Renal cortical epithelial cell (primary cell): ENCODE results near the gene RCOR1. TPM values are rescaled to one million over a fixed set of nuclear protein-coding genes. Genes with fewer than 3 reads are reported as not detected.

Experiments used
- DNase-seq: peaks from one replicate; pipeline ENCODE4 v3.0.0-alpha.2; 2011; ENCODE audit warnings: low read depth
- total RNA-seq: library from RNA; depleted of rRNA; stranded (reverse); fragments of >200 nt; gene quantifications from 2 replicates; pipeline ENCODE4 v1.2.3, GENCODE V29; 2014

The RCOR1 gene
- total RNA-seq, 1 donor from 2014 or later: 28.0 TPM

- no peak for DNase-seq
Measured at GRCh38 chr14:102678394-102678793, 85.9 kb downstream of the RCOR1 start.

- no peak for DNase-seq
Measured at GRCh38 chr14:102683399-102684297, 91.2 kb downstream of the RCOR1 start.

GRCh38 chr14:102684298-102684663 lies 91.8 kb downstream of the RCOR1 start:
- no peak for DNase-seq

GRCh38 chr14:102686196-102686801 lies 93.8 kb downstream of the RCOR1 start:
- no peak for DNase-seq

- DNase-seq: no peak
Measured at GRCh38 chr14:102688290-102688689, 95.8 kb downstream of the RCOR1 start.

GRCh38 chr14:102690509-102691286 lies 98.2 kb downstream of the RCOR1 start:
- DNase-seq: no peak

GRCh38 chr14:102691763-102692162 lies 99.3 kb downstream of the RCOR1 start:
- DNase-seq: no peak

- DNase-seq: no peak
Measured at GRCh38 chr14:102692334-102692733, 99.9 kb downstream of the RCOR1 start.

- DNase-seq: no peak
Measured at GRCh38 chr14:102693006-102693755, 100.7 kb downstream of the RCOR1 start.

GRCh38 chr14:102694530-102695166 lies 102.2 kb downstream of the RCOR1 start:
- peak; percentile 77 for DNase-seq

GRCh38 chr14:102695167-102695555 lies 102.7 kb downstream of the RCOR1 start:
- DNase-seq: no peak

- no peak for DNase-seq
Measured at GRCh38 chr14:102696332-102696731, 103.9 kb downstream of the RCOR1 start.

- DNase-seq: no peak
Measured at GRCh38 chr14:102696856-102697495, 104.5 kb downstream of the RCOR1 start.

GRCh38 chr14:102697501-102697900 lies 105.1 kb downstream of the RCOR1 start:
- peak; percentile 54 for DNase-seq

GRCh38 chr14:102699416-102700110 lies 107.1 kb downstream of the RCOR1 start:
- no peak for DNase-seq

GRCh38 chr14:102708494-102708893 lies 116.0 kb downstream of the RCOR1 start:
- DNase-seq: no peak

- DNase-seq: no peak
Measured at GRCh38 chr14:102711207-102711606, 118.8 kb downstream of the RCOR1 start.

GRCh38 chr14:102711946-102712345 lies 119.5 kb downstream of the RCOR1 start:
- no peak for DNase-seq

GRCh38 chr14:102717276-102717675 lies 124.8 kb downstream of the RCOR1 start:
- DNase-seq: no peak

- DNase-seq: no peak
Measured at GRCh38 chr14:102722646-102723045, 130.2 kb downstream of the RCOR1 start.
